HepG2 (cell line): Measurements from ENCODE around the gene ATG5. TPM values are rescaled to one million over a fixed set of nuclear protein-coding genes. Genes with fewer than 3 reads are reported as not detected.

ENCODE experiments used
- DNMT3B ChIP-seq: conservative IDR thresholded peaks from 2 replicates; pipeline ENCODE4 v1.6.1; 2016; ENCODE audit warnings: missing biosample characterization, control low read depth
- EEA1 ChIP-seq: sonication (generic); formaldehyde crosslinking; IDR thresholded peaks from 2 replicates; pipeline ENCODE4 v1.5.1; 2020; ENCODE audit warnings: mild to moderate bottlenecking, missing genetic modification reagents, borderline replicate concordance
- GABPB1 ChIP-seq: IDR thresholded peaks from 2 replicates; pipeline ENCODE4 v1.6.1; 2016; ENCODE audit warnings: mild to moderate bottlenecking, missing genetic modification reagents, moderate library complexity, missing compliant biosample characterization
- HOMEZ ChIP-seq: IDR thresholded peaks from 2 replicates; pipeline ENCODE4 v1.6.1; 2016; ENCODE audit warnings: low read depth
- JUN ChIP-seq: sonication (generic); formaldehyde crosslinking; IDR thresholded peaks from 2 replicates; pipeline ENCODE4 v1.4.0; 2020; ENCODE audit warnings: mild to moderate bottlenecking, missing genetic modification reagents
- KLF16 ChIP-seq, 2 experiments: sonication (generic) in 1 of 2; formaldehyde crosslinking in 1 of 2; IDR thresholded peaks; 2 replicates each; pipeline versions ENCODE4 v1.6.1 to v1.8.0; 2016 to 2023; ENCODE audit warnings: missing genetic modification reagents in 2 of 2, missing compliant biosample characterization in 1 of 2
- MLLT10 ChIP-seq: sonication (generic); formaldehyde crosslinking; IDR thresholded peaks from 2 replicates; pipeline ENCODE4 v1.4.0; 2020; ENCODE audit warnings: missing genetic modification reagents
- MTERF4 ChIP-seq: sonication (generic); formaldehyde crosslinking; IDR thresholded peaks from 2 replicates; pipeline ENCODE4 v1.8.0; 2023; ENCODE audit warnings: mild to moderate bottlenecking, missing genetic modification reagents
- PHF8 ChIP-seq: sonication (generic); formaldehyde crosslinking; IDR thresholded peaks from 2 replicates; pipeline ENCODE4 v1.5.0; 2020; ENCODE audit warnings: missing genetic modification reagents
- PREB ChIP-seq: sonication (generic); formaldehyde crosslinking; IDR thresholded peaks from 2 replicates; pipeline ENCODE4 v1.4.0; 2020; ENCODE audit warnings: missing genetic modification reagents
- PTBP1 ChIP-seq: fragments of 200-400 bp; formaldehyde crosslinking; IDR thresholded peaks from 2 replicates; pipeline ENCODE4 v1.6.1; 2018; ENCODE audit warnings: low read length, low read depth; ENCODE audit not compliant: poor library complexity, severe bottlenecking
- RFXANK ChIP-seq: IDR thresholded peaks from 2 replicates; pipeline ENCODE4 v1.6.1; 2016
- SPEN ChIP-seq: sonication (generic); formaldehyde crosslinking; IDR thresholded peaks from 2 replicates; pipeline ENCODE4 v1.5.1; 2020; ENCODE audit warnings: low read depth, mild to moderate bottlenecking, missing genetic modification reagents
- THAP7 ChIP-seq: sonication (generic); formaldehyde crosslinking; IDR thresholded peaks from 2 replicates; pipeline ENCODE4 v1.8.1; 2023; ENCODE audit warnings: mild to moderate bottlenecking, missing genetic modification reagents
- ZBTB25 ChIP-seq: IDR thresholded peaks from 2 replicates; pipeline ENCODE4 v1.6.1; 2018; ENCODE audit warnings: missing genetic modification reagents
- ZFP36L2 ChIP-seq: sonication (generic); formaldehyde crosslinking; IDR thresholded peaks from 2 replicates; pipeline ENCODE4 v1.4.0; 2020; ENCODE audit warnings: missing genetic modification reagents
- ZNF121 ChIP-seq: sonication (generic); formaldehyde crosslinking; IDR thresholded peaks from 2 replicates; pipeline ENCODE4 v1.5.0; 2020; ENCODE audit warnings: mild to moderate bottlenecking, missing genetic modification reagents
- ZNF180 ChIP-seq: sonication (generic); formaldehyde crosslinking; IDR thresholded peaks from 2 replicates; pipeline ENCODE4 v1.4.0; 2020; ENCODE audit warnings: low read depth, missing genetic modification reagents, borderline replicate concordance
- ZNF3 ChIP-seq: IDR thresholded peaks from 2 replicates; pipeline ENCODE4 v1.7.0; 2017; ENCODE audit warnings: inconsistent platforms
- ZNF512 ChIP-seq: sonication (generic); formaldehyde crosslinking; IDR thresholded peaks from 2 replicates; pipeline ENCODE4 v1.4.0; 2020; ENCODE audit warnings: mild to moderate bottlenecking, missing genetic modification reagents
- ZNF775 ChIP-seq: sonication (generic); formaldehyde crosslinking; IDR thresholded peaks from 2 replicates; pipeline ENCODE4 v1.4.0; 2020; ENCODE audit warnings: missing genetic modification reagents, mild to moderate bottlenecking, moderate library complexity, borderline replicate concordance
- ZNF792 ChIP-seq: IDR thresholded peaks from 2 replicates; pipeline ENCODE4 v1.6.1; 2016
- ZSCAN22 ChIP-seq: sonication (generic); formaldehyde crosslinking; IDR thresholded peaks from 2 replicates; pipeline ENCODE4 v1.4.0; 2020; ENCODE audit warnings: mild to moderate bottlenecking, missing genetic modification reagents
- polyA plus RNA-seq, 8 experiments: library from polyadenylated mRNA; depleted of rRNA in 3 of 8; stranded (reverse) in 7 of 8; unstranded in 1 of 8; fragments of >200 nt; fragmentation: Illumina TruSeq in 4 of 8; extraction: Trizol in 4 of 8; gene quantifications; 2 replicates each; pipeline versions ENCODE4 v1.2.1 to v1.2.3, GENCODE V29; 2011 to 2016; ENCODE audit warnings: low read depth in 4 of 8, missing spikeins in 1 of 8, mixed read lengths in 1 of 8; ENCODE audit not compliant: insufficient read depth in 1 of 8
- total RNA-seq, 5 experiments: library from RNA; depleted of rRNA; stranded (reverse); fragments of >200 nt; fragmentation: Illumina TruSeq; extraction: Trizol; gene quantifications; 2 replicates each; pipeline ENCODE4 v1.2.3, GENCODE V29; 2016; ENCODE audit warnings: low read depth in 1 of 5

Gene ATG5
- total and polyA plus RNA-seq, 2 of the 13 experiments (the other 11 are each of a cell fraction or from before 2014, with no cell fraction given), result 21.3 to 48.0 TPM

- peak; percentile 86 for TF ChIP-seq HOMEZ (CRISPR knock-in tag)
- peak; percentile 97 for TF ChIP-seq GABPB1 (CRISPR knock-in tag)
- TF ChIP-seq THAP7 (CRISPR knock-in tag), result peak; percentile 70; the same call in 1 of the 2 replicates
- no peak for TF ChIP-seq ZSCAN22
- no peak for TF ChIP-seq ZNF180 (CRISPR knock-in tag)
- peak; percentile 97 for TF ChIP-seq ZBTB25 (CRISPR knock-in tag)
- peak; percentile 91 for TF ChIP-seq PHF8 (CRISPR knock-in tag)
- TF ChIP-seq ZFP36L2 (CRISPR knock-in tag), result no peak
- no peak for TF ChIP-seq RFXANK
- no peak for TF ChIP-seq DNMT3B
- TF ChIP-seq JUN, result peak; percentile 72; the same call in 1 of the 2 replicates
- no peak for TF ChIP-seq PREB (CRISPR knock-in tag)
- TF ChIP-seq ZNF792 (CRISPR knock-in tag), result peak; percentile 68; the same call in 1 of the 2 replicates
- peak; percentile 93 for TF ChIP-seq SPEN (CRISPR knock-in tag)
- TF ChIP-seq EEA1 (CRISPR knock-in tag), result no peak
- TF ChIP-seq MTERF4, result no peak; the same call in 1 of the 2 replicates
- TF ChIP-seq PTBP1, result no peak
- peak in 1 of 2 experiments; percentile 83; a peak in 2 of 4 replicates for TF ChIP-seq KLF16 (CRISPR knock-in tag; IDR thresholded peaks at IDR 0.05)
- no peak for TF ChIP-seq MLLT10 (CRISPR knock-in tag)
- TF ChIP-seq ZNF512 (CRISPR knock-in tag), result peak; percentile 50; the same call in 1 of the 2 replicates
- TF ChIP-seq ZNF121 (CRISPR knock-in tag), result peak; percentile 94
- peak; percentile 61; the same call in 1 of the 2 replicates for TF ChIP-seq ZNF775 (CRISPR knock-in tag)
- TF ChIP-seq ZNF3, result no peak
Measured at GRCh38 chr6:106325336-106326178, at the start of gene ATG5 (continued).
